SU-DHL-6 (cell line): ENCODE results near the gene COX10.

Source experiments
- CTCF ChIP-seq: fragments of 200-600 bp; sonication (generic); IDR thresholded peaks from one replicate; pipeline ENCODE4 v1.5.1; 2017; ENCODE audit warnings: antibody characterized with exemption, mild to moderate bottlenecking, low read length, moderate library complexity; ENCODE audit not compliant: insufficient read depth, poor library complexity, severe bottlenecking
- EZH2phosphoT487 ChIP-seq: fragments of 200-600 bp; sonication (generic), shearing (Covaris generic); conservative IDR thresholded peaks from 2 replicates; pipeline ENCODE4 v1.6.1; 2018; ENCODE audit warnings: mild to moderate bottlenecking, antibody characterized with exemption, low read length, moderate library complexity, mixed read lengths

GRCh38 chr17:14098246-14098645, 28.9 kb downstream of the COX10 start:
- TF ChIP-seq CTCF = no peak
- TF ChIP-seq EZH2phosphoT487 = no peak
